NCI-H345 treated with DMSO at 0.1 percent for 48 hours (cell line): ENCODE results near the gene PTK7.

ENCODE experiments used
- DNase-seq: peaks from one replicate; lab custom pipeline; 2025; ENCODE audit not compliant: unreplicated experiment; lab: John Stamatoyannopoulos, UW

The PTK7 gene

DNA sequence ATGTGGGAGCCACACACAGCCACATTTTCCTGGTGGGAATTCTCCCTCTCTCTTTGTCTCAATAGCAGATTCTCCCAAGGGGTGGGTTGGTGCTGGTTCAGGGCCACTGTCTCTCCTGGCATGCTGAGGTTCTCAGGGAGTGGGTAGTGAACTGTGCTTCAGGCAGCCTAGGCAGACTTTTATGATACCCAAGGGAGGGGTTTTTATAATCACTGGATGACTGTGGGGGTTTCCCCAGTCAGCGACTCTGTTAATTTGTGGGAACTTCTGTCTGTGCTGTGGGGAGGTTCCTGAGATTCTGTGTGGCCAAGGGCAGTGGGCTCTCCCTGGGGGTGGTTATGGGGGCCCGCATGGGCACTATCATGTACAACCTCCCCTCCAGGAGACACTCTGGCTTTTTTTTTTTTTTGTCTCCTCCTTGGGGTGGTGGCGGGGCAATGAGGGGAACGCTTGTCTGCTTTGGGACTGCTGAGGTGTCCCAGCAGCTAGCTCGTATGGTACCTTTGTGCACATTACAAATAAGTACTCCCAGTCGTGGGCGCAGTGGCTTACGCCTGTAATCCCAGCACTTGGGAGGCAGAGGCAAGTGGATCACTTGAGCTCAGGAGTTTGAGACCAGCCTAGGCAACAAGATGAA lies 10.0 kb downstream of the PTK7 start:
- DNase-seq = no peak

DNA sequence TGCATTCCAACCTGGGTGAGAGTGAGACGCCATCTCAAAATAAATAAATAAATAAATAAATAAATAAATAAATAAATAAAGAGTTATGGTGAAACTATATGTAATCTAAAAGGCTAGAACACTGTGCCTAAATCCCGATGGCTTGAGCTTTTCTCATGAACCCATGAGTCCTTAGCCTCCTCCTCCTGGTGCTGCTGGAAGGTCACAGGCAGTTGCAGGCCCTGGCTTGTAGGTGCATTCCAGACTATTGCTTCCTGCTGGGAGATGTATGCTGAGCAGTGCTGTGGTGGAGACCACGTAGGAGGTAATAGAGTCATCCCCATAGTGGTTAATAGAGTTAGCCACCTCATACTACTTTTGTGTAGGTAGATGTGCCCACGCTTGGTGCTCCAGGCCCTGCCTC lies 12.5 kb downstream of the PTK7 start:
- DNase-seq = no peak

DNA sequence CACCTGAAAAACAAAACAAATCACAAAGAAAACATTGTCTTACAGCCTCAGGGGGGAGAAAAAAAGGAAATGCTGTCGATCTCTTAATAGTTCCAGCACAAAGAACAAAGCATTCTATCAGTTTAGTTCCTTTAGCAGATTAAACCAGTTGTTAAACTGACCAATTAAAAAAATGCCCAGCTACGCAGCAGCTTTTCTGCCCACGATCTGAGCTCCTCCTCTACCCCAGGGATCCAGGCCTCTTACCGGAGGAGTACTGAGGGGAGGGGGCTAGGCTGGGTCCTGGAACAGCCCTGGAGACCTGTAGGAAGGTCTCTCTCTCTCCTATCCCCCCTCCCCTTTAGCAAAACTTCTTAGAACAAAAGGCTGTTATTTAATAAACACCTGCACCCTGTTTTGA lies 13.4 kb downstream of the PTK7 start:
- no peak for DNase-seq

DNA sequence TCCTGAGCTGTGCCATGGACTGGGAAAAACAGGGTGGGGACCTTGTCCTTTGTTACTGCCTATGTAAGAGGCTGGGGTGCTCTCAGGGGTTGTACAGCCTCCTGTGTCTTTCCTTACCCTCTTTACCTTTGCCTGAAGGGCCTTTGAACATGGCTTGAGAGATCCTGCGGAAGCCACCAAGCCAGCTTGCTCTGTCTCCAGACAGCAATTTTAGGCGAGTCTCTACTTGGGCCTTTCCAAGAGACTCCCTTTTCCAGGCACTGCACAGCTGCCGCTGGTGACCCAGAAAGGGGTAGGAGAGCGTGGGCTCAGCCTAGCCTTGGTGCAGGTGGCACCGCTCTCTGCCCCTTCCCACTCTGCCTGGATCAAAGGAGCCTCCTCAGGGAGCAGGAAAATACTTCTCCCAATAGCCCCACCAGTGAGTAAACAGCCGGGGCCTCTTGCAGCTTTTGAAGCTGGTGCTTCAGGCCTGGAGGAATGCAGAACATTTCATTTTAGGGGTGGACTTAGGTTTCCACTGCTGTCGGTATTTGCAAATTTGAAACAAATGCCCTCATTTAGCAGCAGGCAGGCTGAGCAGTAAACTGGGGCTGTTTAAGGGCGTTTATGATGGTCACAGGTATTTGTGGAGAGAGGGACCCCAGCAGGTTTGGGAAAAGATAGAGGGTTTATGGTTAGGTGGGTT lies 13.9 kb downstream of the PTK7 start:
- no peak for DNase-seq

DNA sequence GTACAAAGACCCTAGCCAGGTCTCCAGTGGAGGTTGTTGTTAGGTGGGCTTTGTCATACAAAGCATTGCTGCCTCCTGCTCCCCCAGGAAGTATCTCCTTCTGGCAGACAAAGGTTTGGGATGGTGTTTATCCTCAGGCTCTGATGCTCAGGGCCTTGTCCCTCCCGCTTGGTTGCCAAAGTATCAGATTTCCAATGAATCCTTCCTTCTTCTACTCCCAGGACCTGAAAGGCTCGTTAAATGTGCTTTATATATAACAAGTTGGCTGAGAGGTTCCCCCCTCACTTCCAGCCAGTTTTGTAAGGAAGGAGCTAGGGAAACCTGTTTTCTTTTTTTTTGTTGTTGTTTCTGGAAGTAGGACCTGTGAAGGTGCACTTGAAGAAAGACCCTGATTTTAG lies 14.4 kb downstream of the PTK7 start:
- no peak for DNase-seq

DNA sequence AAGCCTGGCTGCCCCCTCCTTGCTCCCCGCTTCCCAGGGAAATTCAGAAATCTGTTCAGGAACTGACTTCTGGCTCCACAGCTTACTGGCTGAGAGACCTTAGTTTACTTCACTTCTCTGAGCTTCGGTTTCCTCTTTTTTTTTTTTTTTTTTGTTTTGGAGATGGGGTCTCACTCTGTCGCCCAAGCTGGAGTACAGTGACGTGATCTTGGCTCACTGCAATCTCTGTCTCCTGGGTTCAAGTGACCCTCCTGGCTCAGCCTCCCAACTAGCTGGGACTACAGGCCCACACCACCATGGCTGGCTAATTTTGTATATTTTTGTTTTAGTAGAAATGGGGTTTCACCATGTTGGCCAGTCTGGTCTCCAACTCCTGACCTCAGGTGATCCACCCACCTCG lies 14.9 kb downstream of the PTK7 start:
- DNase-seq = no peak

DNA sequence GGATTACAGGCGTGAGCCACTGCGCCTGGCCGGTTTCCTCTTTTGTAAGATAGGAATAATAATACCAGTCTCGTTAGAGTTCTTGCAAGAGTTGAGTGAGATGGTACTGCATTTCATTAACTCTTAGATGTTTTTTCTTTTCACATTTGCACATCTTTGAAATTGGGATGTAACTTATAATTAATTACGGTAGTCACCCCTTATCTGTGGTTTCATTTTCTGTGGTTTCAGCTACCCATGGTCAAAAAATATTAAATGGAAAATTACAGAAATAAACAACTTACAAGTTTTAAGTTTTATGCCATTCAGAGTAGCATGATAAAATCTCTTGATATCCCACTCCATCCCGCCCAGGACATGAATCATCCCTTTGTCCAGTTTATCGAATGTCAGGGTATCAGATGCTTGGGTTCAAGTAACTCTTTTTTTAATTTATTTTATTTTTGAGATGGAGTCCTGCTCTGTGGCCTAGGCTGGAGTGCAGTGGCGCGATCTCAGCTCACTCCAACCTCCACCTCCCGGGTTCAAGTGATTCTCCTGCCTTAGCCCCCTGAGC lies 15.4 kb downstream of the PTK7 start:
- DNase-seq = no peak

DNA sequence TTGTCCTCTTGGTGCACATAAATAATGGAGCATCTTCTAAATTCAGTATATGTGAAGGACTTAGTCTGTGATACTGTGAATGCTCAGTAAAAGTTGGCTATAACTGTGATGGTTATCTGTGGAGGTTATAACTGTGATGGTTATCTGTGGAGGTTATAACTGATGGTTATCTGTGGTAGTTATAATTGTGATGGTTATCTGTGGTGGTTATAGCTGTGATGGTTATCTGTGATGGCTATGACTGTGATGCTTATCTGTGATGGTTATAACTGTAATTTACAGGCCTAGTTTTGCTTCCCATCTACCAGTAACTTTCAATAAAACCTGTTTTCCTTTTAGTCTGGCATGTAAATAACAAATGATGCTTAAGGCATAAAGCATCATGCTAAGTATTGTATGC lies 16.5 kb downstream of the PTK7 start:
- no peak for DNase-seq

DNA sequence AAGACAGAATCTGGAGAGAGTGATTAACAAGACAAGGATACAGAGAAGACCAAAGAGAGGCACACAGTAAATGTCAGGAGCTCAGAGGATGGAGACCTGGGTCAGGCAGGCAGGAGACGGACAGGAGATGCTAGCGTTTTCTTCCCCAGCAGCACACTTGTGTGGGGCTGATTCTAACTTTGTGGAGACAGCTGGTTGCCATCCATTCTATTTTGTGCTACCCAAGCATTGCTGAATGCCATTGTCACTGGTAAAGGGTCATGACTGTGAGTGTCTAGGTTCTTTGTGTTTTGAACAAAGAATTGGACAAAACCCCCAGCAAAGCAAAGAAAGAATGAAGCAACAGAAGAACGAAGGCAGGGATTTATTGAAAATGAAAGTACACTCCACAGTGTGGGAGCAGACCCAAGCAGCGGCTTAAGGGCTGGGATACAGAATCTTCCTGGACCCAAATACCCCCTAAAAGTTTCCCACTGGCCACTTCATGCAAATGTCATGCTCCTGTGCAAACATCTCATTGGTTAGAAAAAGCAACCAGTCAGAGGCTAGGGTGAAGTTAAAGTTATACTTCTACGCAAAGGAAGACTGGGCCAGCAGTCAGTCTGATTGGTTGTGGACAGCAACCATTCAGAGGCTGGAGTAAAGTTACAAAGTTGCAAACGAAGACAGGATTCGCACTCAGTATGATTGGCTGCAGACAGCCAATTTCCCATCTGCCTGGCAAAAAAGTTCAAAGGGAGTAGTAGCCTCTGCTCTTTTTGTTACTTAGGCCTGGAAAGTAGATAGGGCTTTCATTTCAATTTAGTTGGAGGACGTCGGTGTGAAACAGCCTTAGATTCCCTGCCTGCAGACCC lies 17.5 kb downstream of the PTK7 start:
- no peak for DNase-seq

DNA sequence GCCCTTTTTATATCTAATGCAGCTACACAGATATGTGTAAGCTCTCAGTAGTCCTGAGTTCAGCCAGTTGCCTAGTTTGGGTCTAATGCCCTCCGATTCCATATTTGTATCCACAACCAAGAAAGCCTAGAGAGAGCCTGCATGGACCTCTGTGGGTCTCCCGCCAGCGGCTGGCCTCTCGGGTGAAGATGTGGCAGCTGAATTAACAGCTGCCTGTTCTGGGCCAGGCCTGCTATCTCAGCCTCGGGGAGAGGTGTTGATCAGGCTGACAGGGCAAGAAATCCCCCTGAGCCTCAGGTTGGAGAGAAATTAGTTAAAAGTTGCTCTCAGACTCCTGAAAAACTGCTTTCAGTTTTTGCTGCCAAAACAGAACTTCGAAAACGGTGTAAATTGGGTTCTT lies 19.8 kb downstream of the PTK7 start:
- no peak for DNase-seq

DNA sequence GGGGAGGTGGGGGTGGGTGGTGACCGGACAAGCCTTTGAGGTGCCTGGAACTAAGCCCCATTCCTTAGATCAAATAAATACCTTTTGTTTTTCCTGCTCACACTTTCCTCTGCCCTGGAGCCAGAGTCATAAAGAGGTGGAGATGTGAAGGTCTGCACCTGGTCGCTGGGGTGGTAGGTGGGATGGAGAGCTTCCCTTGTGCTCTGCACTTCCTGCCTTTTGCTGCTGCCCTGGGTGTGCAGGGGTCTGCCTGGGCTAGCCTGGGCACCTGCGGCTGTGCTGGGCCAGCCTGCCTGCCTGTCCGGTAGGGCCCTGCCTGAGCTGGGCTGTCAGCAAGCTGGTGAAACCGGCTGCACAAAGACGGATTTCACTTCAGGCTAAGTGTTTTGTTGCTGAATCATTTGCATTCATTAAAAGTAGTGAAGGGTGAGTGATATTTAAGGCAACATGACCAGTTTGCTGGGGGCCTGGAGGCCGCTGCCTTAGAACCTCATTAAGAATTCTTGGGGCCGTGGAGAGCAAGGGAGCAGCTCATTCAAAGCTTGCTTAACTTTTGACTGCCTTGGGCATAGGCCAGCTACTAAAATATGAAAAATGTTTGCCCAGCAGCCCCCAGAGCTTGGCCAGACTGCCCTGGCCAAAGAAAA lies 20.5 kb downstream of the PTK7 start:
- DNase-seq = no peak

DNA sequence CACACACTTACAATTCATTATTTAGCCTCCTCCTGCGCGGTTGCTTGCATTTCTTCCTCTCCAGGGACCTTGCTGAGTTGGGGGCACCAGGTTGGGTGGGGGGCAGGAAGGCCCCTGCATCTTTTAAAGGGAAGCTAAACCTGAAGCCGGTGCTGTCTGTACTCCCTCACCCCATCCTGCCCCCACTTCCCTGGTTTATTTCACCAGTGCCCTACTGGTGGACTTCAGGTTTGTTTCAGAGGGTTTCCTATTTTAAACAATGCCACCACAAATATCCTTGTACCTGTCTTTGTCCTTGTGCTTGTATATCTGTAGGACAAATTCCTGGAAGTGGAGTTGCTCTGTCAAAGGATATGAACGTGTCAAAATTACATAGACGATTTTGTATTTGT lies 21.0 kb downstream of the PTK7 start:
- no peak for DNase-seq

DNA sequence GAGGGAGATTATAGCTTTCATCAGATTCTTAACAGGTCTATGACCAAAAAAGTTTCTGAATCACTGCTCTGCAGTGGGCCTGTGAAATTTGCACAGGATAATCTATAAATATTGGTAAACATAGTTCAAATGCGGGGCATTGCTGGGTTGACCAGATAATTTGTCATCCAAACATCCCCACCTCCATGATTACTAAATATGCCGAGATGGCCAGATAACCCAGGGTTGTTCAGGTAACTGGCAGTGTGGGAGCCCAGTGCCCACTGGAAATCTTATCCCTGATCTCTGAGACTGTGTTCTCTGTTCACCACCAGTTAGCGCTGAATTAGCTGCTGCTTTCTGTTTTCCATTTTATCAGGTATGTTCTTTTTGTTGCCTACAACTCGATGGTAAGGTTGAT lies 21.4 kb downstream of the PTK7 start:
- no peak for DNase-seq

DNA sequence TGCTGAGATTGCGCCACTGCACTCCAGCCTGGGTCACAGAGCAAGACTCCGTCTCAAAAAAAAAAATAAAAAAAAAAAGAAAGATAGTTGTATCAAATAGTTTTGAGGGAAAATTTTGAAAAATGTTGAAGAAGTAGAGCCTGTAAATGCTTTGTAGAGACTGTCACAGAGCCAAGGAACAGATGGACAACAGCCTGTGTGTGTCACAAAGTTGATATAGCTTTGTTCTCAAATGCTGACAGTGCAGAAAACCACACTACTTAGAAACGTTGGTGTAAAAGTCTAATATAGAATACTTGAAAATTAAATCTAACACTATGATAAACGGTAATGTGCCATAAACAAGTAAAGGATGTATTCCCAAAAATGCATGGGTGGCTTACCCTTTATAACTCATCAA lies 25.4 kb downstream of the PTK7 start:
- DNase-seq = no peak

DNA sequence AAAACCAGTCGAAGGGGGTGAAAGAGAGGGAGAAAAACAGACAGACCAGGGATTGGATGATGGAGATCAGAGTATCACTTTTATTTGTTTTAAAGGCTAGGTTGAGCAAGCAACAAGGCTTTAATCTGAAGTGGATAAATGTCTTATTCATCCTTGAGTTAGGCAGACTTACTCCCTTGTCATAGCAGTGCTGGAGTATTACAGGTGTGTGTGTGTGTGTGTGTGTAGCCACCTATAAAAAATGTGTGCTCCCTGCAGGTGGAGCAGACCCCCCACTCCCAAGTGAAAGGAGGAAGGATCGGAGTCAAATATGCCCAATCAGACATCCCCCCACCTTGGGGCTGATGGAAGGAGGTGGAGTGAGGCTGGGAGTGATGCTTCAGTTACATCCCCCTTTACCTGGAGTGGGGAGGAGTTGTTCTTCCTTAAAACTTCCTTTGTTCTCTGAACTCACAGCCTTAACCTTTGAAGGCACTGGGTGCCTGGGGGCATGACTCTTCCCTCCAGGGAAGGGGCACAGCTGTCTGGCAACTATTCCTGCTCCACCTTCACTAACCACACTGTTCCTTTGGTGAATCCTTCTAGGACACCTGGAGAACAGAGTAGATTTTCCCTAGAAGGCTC lies 27.3 kb downstream of the PTK7 start:
- no peak for DNase-seq

DNA sequence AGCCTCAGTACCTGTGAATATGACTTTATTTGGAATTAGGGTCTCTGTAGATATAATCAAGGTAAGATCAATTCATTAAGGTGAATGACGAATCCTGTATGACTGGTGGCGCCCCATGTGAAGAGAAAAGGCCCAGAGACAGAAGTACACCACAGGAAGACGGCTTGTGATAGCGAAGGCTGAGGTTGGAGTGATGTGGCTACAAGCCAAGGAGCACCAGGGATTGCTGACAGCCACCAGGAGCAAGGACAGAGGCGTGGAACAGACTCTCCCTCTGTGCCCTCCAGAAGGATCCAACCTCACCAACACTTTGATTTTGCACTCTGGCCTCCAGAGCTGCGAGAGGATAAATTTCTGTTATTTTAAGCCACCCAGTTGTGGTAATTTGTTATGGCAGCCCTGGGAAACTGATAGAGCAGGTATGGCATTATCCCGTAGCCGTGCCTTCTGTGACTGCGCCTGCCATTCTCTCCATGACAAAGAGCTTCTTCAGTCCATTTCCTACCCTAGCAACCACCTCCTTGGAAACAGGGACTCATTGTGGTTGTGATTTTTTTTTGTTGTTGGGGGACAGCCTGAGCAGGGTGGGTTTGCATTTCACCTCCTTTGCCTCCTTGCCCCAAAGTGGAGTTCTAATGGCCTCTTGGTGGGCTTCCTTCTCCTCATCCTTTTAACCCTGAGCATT lies 29.6 kb downstream of the PTK7 start:
- DNase-seq = no peak

DNA sequence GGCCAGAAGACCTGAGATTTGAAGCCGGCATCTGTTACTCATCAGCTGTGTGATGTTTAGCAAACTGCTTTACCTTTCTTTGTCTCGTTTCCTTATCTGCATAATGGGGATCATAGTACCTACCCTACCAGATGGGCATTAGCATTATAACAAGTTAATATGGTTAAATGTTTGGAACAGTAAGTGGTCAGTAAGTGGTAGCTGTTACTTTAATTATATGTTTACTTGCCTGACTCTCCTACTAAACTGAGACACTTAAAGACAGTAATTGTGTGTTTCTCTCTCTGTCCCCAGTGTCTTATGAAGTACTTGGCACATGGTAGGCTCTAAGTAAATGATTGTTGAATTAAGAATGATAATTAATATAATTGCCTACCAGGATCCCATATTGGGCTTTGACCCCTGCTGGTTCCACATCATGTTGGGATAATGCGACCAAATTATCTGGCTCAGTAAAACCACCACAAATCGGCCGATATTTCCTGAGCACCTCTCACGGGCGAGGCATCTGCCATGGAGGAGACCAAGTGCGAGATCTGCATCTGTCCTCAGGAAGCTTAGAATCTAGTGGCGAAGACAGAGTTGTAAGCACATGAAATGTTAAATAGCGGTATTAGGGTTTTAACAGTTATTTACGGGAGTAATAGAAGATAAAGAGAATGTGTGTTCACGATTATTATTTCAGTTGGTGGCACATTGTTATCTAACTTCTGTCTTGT lies 31.4 kb downstream of the PTK7 start:
- DNase-seq = no peak

DNA sequence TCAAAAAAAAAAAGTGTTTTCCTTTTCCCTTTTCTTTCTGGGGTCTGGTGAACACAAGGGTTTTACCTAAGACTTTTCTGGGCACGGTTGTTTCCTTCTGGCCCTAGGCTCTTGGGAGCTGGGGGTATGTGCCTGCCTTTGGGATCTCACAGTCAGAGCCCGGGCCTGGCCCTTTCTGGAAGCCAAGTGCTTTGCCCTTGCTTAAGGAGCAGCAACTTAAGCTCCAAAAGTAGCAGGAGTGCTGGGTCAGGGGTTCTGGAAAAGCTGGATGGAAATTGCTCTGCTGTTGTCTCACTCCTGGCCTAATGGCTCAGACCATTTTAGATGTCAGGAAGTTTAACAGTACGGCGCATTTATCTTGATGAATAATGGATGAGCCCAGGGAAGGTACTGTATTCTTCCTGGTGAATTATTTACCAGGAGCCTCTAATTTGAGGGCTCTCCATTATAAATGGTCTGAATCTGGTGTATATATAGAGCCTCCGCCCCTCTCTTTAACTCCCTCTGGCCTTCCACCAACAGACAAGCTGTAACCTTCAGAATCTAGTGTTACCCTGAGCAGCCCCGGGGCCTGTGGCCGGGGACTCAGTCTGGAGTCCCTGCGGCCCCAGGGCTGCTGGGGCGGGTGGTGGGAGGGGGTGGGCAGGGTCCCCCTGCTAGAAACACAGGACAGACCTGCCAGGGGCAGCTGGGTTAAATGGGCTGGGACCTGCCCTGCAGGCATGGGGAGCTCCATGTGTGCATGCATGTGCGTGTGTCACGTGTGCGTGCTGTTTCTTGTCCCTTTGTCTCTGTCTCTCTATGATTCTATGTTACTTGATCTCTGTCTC lies 37.5 kb downstream of the PTK7 start:
- peak; percentile 88 for DNase-seq

DNA sequence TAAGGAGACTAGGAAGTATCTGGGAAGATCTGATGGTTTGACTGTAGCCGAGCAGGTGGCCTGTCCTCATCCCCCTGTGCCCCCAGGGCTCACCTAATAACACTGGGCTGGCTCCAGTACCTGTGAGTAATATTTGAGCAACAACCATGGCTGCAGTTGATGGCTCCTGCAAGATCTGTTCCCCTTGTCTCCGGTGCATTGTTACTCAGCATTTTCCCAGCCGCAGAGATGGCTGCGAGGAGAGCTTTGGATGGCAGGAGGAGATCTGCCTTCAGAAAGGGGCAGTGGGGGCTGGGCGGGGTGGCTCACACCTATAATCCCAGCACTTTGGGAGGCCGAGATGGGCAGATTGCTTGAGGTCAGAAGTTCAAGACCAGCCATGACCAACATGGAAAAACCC lies 39.3 kb downstream of the PTK7 start:
- no peak for DNase-seq
